Dedifferentiated amniotic fluid mesenchymal stem cell (primary cell): Measurements from ENCODE around the gene GRID1.

Experiments used
- DNase-seq: peaks from one replicate; pipeline ENCODE4 v3.0.0-alpha.2; 2016; ENCODE audit errors: extremely low spot score

The GRID1 gene

GRCh38 chr10:85926986-85927385 is 439.6 kb downstream of the GRID1 start:
- no peak for DNase-seq

GRCh38 chr10:85926136-85926535 is 440.5 kb downstream of the GRID1 start:
- no peak for DNase-seq

- no peak for DNase-seq
Observed at GRCh38 chr10:85925201-85925750, 441.3 kb downstream of the GRID1 start.

- no peak for DNase-seq
Observed at GRCh38 chr10:85924382-85925102, 442.1 kb downstream of the GRID1 start.

- DNase-seq, result no peak
Observed at GRCh38 chr10:85922356-85923129, 444.1 kb downstream of the GRID1 start.

GRCh38 chr10:85921789-85922188 is 444.8 kb downstream of the GRID1 start:
- DNase-seq, result no peak

GRCh38 chr10:85920311-85920710 is 446.3 kb downstream of the GRID1 start:
- DNase-seq, result no peak

- no peak for DNase-seq
Observed at GRCh38 chr10:85919491-85920021, 447.0 kb downstream of the GRID1 start.

GRCh38 chr10:85918371-85918770 is 448.2 kb downstream of the GRID1 start:
- DNase-seq, result no peak

- DNase-seq, result no peak
Observed at GRCh38 chr10:85917601-85918000, 449.0 kb downstream of the GRID1 start.

- no peak for DNase-seq
Observed at GRCh38 chr10:85916994-85917573, 449.5 kb downstream of the GRID1 start.

GRCh38 chr10:85916286-85916685 is 450.3 kb downstream of the GRID1 start:
- no peak for DNase-seq

GRCh38 chr10:85915245-85915846 is 451.2 kb downstream of the GRID1 start:
- DNase-seq, result no peak

GRCh38 chr10:85914720-85915119 is 451.9 kb downstream of the GRID1 start:
- DNase-seq, result no peak

- DNase-seq, result no peak
Observed at GRCh38 chr10:85908462-85908861, 458.1 kb downstream of the GRID1 start.

- no peak for DNase-seq
Observed at GRCh38 chr10:85902051-85902450, 464.5 kb downstream of the GRID1 start.

- DNase-seq, result no peak
Observed at GRCh38 chr10:85901599-85901998, 465.0 kb downstream of the GRID1 start.

- DNase-seq, result no peak
Observed at GRCh38 chr10:85900487-85900886, 466.1 kb downstream of the GRID1 start.

- no peak for DNase-seq
Observed at GRCh38 chr10:85900061-85900460, 466.5 kb downstream of the GRID1 start.

GRCh38 chr10:85891472-85891871 is 475.1 kb downstream of the GRID1 start:
- DNase-seq, result no peak

- no peak for DNase-seq
Observed at GRCh38 chr10:85888559-85888958, 478.0 kb downstream of the GRID1 start.

- no peak for DNase-seq
Observed at GRCh38 chr10:85888004-85888403, 478.6 kb downstream of the GRID1 start.
